ENCODE data around the gene UBE3B. TPM values are rescaled to one million over a fixed set of nuclear protein-coding genes. Genes with fewer than 3 reads are reported as not detected.

UBE3B gene
- total RNA-seq, 6 experiments from 2014 or later, result 41.3 to 43.6 (median 43.1) TPM

- no peaks in the 10 kb centered on the region for H3K27me3 Mint-ChIP-seq (ENCODE audit: insufficient read depth)
- no peak overlapping the region for H3K4me3 Mint-ChIP-seq
- peaks cover 34% of the 10 kb centered on the region for H3K36me3 Mint-ChIP-seq (ENCODE audit: low read depth)
- no peaks in the 10 kb centered on the region for H3K9me3 Mint-ChIP-seq
- no peak overlapping the region for H3K27ac Mint-ChIP-seq
- peaks cover 7% of the 10 kb centered on the region for H3K4me1 Mint-ChIP-seq (ENCODE audit: low read depth)
- no peak for TF ChIP-seq CTCF (IDR thresholded peaks at IDR 0.05)
- no peak for DNase-seq
These were observed 20.2 kb downstream of the UBE3B start for GRCh38 chr12:109497675-109498074.

DNA sequence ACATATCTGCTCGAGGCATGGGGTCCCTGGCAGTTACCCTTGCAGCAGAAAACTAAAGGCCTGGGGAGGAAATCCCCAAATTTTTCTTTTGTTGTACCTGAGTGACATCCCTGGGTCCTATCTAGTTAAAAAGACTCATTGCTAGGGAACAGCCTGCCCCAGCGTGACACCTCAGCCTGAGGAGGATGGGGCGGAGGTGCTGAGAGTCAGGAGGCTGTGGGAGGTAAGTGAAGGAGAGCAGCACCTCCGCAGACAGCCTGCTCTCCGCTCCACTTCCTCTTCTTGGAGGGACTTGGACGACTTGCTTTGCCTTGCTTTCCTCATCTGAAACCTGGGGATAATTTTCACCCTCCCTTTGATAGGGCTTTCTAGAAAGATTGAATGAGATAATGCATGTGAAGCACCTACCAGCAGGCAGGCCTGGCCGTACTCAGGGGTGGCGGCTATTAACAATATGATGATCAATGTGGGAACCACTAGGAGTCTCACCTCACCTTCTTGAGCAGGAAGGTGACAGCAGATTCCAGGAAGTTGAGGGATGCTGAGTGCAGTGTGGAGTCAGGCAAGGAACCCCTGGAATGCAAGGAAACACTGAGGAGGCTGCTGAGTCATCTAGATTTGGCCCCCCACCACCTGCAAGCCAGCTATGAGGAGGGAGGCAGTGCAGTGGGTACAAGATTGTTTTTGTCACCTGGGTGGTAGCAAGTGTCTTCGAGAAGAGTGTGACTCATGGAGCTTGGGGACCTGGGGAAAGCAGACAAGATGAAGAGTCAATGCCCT, 23.2 kb downstream of the UBE3B start:
- Mint-ChIP-seq H3K4me1 (ENCODE audit: low read depth) (peaks cover 7% of the 10 kb centered on the region), H3K27ac (peak overlapping the region; percentile 20; the same call in 1 of the 2 replicates), H3K4me3 (no peak overlapping the region), H3K36me3 (ENCODE audit: low read depth) (peaks cover 33% of the 10 kb centered on the region), H3K27me3 (ENCODE audit: insufficient read depth) (no peaks in the 10 kb centered on the region), H3K9me3 (no peaks in the 10 kb centered on the region)
- DNase-seq, result no peak
- no peak for TF ChIP-seq CTCF (IDR thresholded peaks at IDR 0.05)

DNA sequence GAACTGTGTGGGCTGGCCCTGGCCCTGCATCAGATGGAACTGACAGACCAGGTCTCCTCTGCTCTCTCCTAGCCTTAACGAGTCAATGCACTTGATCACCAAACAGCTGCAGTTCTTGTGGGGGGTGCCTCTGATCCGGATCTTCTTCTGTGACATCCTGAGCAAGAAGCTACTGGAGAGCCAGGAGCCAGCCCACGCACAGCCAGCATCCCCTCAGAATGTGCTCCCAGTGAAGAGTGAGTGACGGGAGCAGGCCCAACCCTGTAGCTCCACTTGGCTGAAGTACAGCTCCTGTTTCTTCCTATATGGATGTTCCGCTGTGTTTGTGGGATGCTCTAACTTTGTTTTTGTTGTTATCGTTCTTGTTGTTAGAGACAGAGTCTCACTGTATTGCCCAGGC, 23.9 kb downstream of the UBE3B start:
- no peak for TF ChIP-seq CTCF (IDR thresholded peaks at IDR 0.05)
- H3K36me3 Mint-ChIP-seq (ENCODE audit: low read depth), result peaks cover 27% of the 10 kb centered on the region
- no peaks in the 10 kb centered on the region for H3K27me3 Mint-ChIP-seq (ENCODE audit: insufficient read depth)

GRCh38 chr12:109502332-109502731, 24.9 kb downstream of the UBE3B start:
- Mint-ChIP-seq H3K27ac (no peak overlapping the region), H3K27me3 (ENCODE audit: insufficient read depth) (no peaks in the 10 kb centered on the region), H3K4me1 (ENCODE audit: low read depth) (peaks cover 6% of the 10 kb centered on the region), H3K4me3 (no peak overlapping the region), H3K9me3 (no peaks in the 10 kb centered on the region), H3K36me3 (ENCODE audit: low read depth) (peaks cover 27% of the 10 kb centered on the region)
- no peak for TF ChIP-seq CTCF (IDR thresholded peaks at IDR 0.05)
- DNase-seq, result no peak

More for the DNA sequence above, 23.9 kb downstream of the UBE3B start:
- DNase-seq, result no peak
- no peak overlapping the region for H3K4me3 Mint-ChIP-seq
- H3K27ac Mint-ChIP-seq, result no peak overlapping the region
- no peaks in the 10 kb centered on the region for H3K9me3 Mint-ChIP-seq
- peaks cover 7% of the 10 kb centered on the region for H3K4me1 Mint-ChIP-seq (ENCODE audit: low read depth)

DNA sequence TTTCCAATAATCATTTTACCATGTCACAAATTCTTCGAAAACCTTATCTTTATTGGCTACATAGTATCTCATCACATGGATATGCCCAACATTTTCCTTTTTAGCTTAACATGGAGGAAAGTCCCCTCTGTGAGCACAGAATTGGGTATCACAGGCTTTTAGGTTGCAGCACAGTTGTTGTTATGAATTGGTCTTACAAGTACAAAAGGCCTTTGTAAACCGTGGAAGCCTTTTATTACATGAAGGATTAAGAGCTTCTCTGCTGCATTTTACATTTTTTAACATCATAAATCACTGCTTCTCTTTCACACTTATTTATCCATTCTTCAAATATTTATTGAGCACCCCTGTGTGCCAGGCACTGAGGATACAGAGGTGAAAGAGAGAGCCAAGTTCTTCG, 26.2 kb downstream of the UBE3B start:
- no peak for DNase-seq
- H3K4me3 Mint-ChIP-seq, result no peak overlapping the region
- H3K27me3 Mint-ChIP-seq (ENCODE audit: insufficient read depth), result no peaks in the 10 kb centered on the region
- no peaks in the 10 kb centered on the region for H3K9me3 Mint-ChIP-seq
- TF ChIP-seq CTCF (IDR thresholded peaks at IDR 0.05), result no peak
- H3K36me3 Mint-ChIP-seq (ENCODE audit: low read depth), result peaks cover 19% of the 10 kb centered on the region
- no peaks in the 10 kb centered on the region for H3K4me1 Mint-ChIP-seq (ENCODE audit: low read depth)
- no peak overlapping the region for H3K27ac Mint-ChIP-seq

All from HFFc6 (cell line).